H1 (cell line): ENCODE measurements around the gene TPM2. TPM values are rescaled to one million over a fixed set of nuclear protein-coding genes. Genes with fewer than 3 reads are reported as not detected.

Experiments
- CTCF ChIA-PET: fragments of 300-600 bp; sonication (Branson Sonifier 250); formaldehyde crosslinking; loops from one replicate; lab custom pipeline; 2021; ENCODE audit not compliant: partially characterized antibody; lab: Charles Lee
- POLR2A ChIA-PET: fragments of 300-600 bp; sonication (Branson Sonifier 250); formaldehyde crosslinking; loops from one replicate; lab custom pipeline; 2021; ENCODE audit warnings: inconsistent platforms; ENCODE audit not compliant: partially characterized antibody; lab: Charles Lee
- DNase-seq, 2 experiments: peaks; one replicate each; pipeline versions ENCODE4 v3.0.0 to v3.0.0-alpha.2; 2010 to 2022; ENCODE audit warnings: low spot score in 2 of 2, low read depth in 1 of 2, mixed read lengths in 1 of 2
- FAIRE-seq: peaks from 2 replicates; lab custom pipeline; 2011; peaks lifted over from hg19 to GRCh38; lab: Jason Lieb, UNC
- H2AFZ ChIP-seq: 2 replicates; pipeline ENCODE4 v1.8.1; 2012; ENCODE audit warnings: low read length, inconsistent platforms
- H2AK5ac ChIP-seq: 2 replicates; pipeline ENCODE4 v1.6.1; 2013; ENCODE audit warnings: low read depth, low read length
- H2BK120ac ChIP-seq: replicated peaks from 2 replicates; pipeline ENCODE3; 2013; ENCODE audit warnings: low read depth, low read length, inconsistent platforms
- H2BK12ac ChIP-seq: 2 replicates; pipeline ENCODE4 v1.6.1; 2013; ENCODE audit warnings: low read depth, low read length
- H2BK15ac ChIP-seq: 2 replicates; pipeline ENCODE4 v1.6.1; 2013; ENCODE audit warnings: low read length
- H2BK20ac ChIP-seq: 2 replicates; pipeline ENCODE4 v1.6.1; 2013; ENCODE audit warnings: low read length
- H2BK5ac ChIP-seq: 2 replicates; pipeline ENCODE4 v1.6.1; 2013; ENCODE audit warnings: low read depth, low read length
- H3K14ac ChIP-seq: 2 replicates; pipeline ENCODE4 v1.6.1; 2013; ENCODE audit warnings: inconsistent platforms; ENCODE audit not compliant: insufficient read length
- H3K18ac ChIP-seq: 2 replicates; pipeline ENCODE4 v1.6.1; 2013; ENCODE audit warnings: low read length; ENCODE audit errors: extremely low read depth
- H3K23ac ChIP-seq: 2 replicates; pipeline ENCODE4 v1.6.1; 2013; ENCODE audit warnings: inconsistent platforms; ENCODE audit not compliant: insufficient read length
- H3K23me2 ChIP-seq: 2 replicates; pipeline ENCODE4 v1.6.1; 2013; ENCODE audit warnings: low read depth, low read length
- H3K27ac ChIP-seq: 2 replicates; pipeline ENCODE4 v1.6.1; 2011; ENCODE audit warnings: low read depth, low read length, inconsistent platforms
- H3K27me3 ChIP-seq, 4 experiments: replicated peaks in 1 of 4; 1 replicate in 1 of 4; 2 replicates in 3 of 4; pipeline versions ENCODE4 v1.6.1 to v1.8.1; 2011 to 2013; ENCODE audit warnings: low read length in 3 of 4, mild to moderate bottlenecking in 3 of 4, inconsistent platforms in 2 of 4, mixed read lengths in 2 of 4, moderate library complexity in 1 of 4; ENCODE audit not compliant: control insufficient read depth in 3 of 4, insufficient read depth in 3 of 4; ENCODE audit errors: extremely low read depth in 1 of 4
- H3K36me3 ChIP-seq, 4 experiments: 2 replicates each; pipeline versions ENCODE4 v1.6.1 to v1.8.1; 2011 to 2013; ENCODE audit warnings: mild to moderate bottlenecking in 4 of 4, low read length in 3 of 4, moderate library complexity in 2 of 4, control low read depth in 1 of 4, inconsistent platforms in 1 of 4; ENCODE audit not compliant: insufficient read depth in 4 of 4, control insufficient read depth in 2 of 4
- H3K4ac ChIP-seq: replicated peaks from 2 replicates; pipeline ENCODE3; 2013; ENCODE audit warnings: low read length, low read depth, mixed read lengths, inconsistent platforms; ENCODE audit not compliant: insufficient read length
- H3K4me1 ChIP-seq, 4 experiments: replicated peaks in 1 of 4; 1 replicate in 1 of 4; 2 replicates in 3 of 4; pipeline versions ENCODE4 v1.6.1 to v1.8.1; 2011 to 2013; ENCODE audit warnings: low read length in 3 of 4, inconsistent platforms in 2 of 4, mixed read lengths in 1 of 4; ENCODE audit not compliant: insufficient read depth in 4 of 4, control insufficient read depth in 3 of 4
- H3K4me2 ChIP-seq, 2 experiments: 2 replicates each; pipeline versions ENCODE4 v1.6.1 to v1.8.1; 2011 to 2013; ENCODE audit warnings: low read depth in 2 of 2, low read length in 2 of 2, control low read depth in 1 of 2, inconsistent platforms in 1 of 2, mild to moderate bottlenecking in 1 of 2; ENCODE audit not compliant: insufficient read depth in 1 of 2
- H3K4me3 ChIP-seq, 4 experiments: fragments of 200-600, 300-600 bp in 1 of 4; sonication (generic), shearing (Covaris generic), sonication (Bioruptor Twin) in 1 of 4; 2 replicates each; pipeline versions ENCODE4 v1.5.1 to v1.8.1; 2011 to 2016; ENCODE audit warnings: low read length in 4 of 4, low read depth in 3 of 4, control low read depth in 2 of 4, inconsistent platforms in 2 of 4, mild to moderate bottlenecking in 2 of 4, mixed read lengths in 1 of 4, moderate library complexity in 1 of 4; ENCODE audit not compliant: insufficient read depth in 2 of 4; ENCODE audit errors: extremely low read depth in 1 of 4
- H3K56ac ChIP-seq: replicated peaks from 2 replicates; pipeline ENCODE3; 2013; ENCODE audit warnings: low read depth, mild to moderate bottlenecking, mixed read lengths, low read length, inconsistent platforms; ENCODE audit not compliant: insufficient read length
- H3K79me1 ChIP-seq: 2 replicates; pipeline ENCODE4 v1.6.1; 2013; ENCODE audit warnings: low read depth, low read length, control low read depth
- H3K79me2 ChIP-seq, 2 experiments: 2 replicates each; pipeline versions ENCODE4 v1.6.1 to v1.8.1; 2012 to 2013; ENCODE audit warnings: low read length in 2 of 2, mild to moderate bottlenecking in 2 of 2, inconsistent platforms in 1 of 2; ENCODE audit not compliant: insufficient read depth in 2 of 2, control insufficient read depth in 1 of 2
- H3K9ac ChIP-seq, 4 experiments: replicated peaks in 1 of 4; 1 replicate in 1 of 4; 2 replicates in 3 of 4; pipeline versions ENCODE4 v1.6.1 to v1.8.1; 2011 to 2013; ENCODE audit warnings: low read depth in 3 of 4, low read length in 3 of 4, control low read depth in 2 of 4, mild to moderate bottlenecking in 2 of 4, moderate library complexity in 2 of 4, inconsistent platforms in 1 of 4; ENCODE audit errors: extremely low read depth in 1 of 4
- H3K9me3 ChIP-seq, 2 experiments: 2 replicates each; pipeline versions ENCODE4 v1.6.1 to v1.8.1; 2012 to 2013; ENCODE audit warnings: mild to moderate bottlenecking in 2 of 2, moderate library complexity in 2 of 2, control low read depth in 1 of 2, inconsistent platforms in 1 of 2, low read depth in 1 of 2, low read length in 1 of 2, mixed read lengths in 1 of 2; ENCODE audit not compliant: insufficient read depth in 2 of 2
- H4K20me1 ChIP-seq, 2 experiments: replicated peaks in 1 of 2; 2 replicates each; pipeline versions ENCODE3 to v1.8.1; 2011 to 2013; ENCODE audit warnings: inconsistent platforms in 2 of 2, low read length in 2 of 2, mild to moderate bottlenecking in 1 of 2; ENCODE audit not compliant: insufficient read depth in 2 of 2, control insufficient read depth in 1 of 2
- H4K5ac ChIP-seq: 2 replicates; pipeline ENCODE4 v1.6.1; 2013; ENCODE audit warnings: low read length, low read depth, mixed read lengths, inconsistent platforms; ENCODE audit not compliant: insufficient read length
- H4K8ac ChIP-seq: 2 replicates; pipeline ENCODE4 v1.8.0; 2013; ENCODE audit warnings: mild to moderate bottlenecking, moderate library complexity, low read length, inconsistent platforms; ENCODE audit not compliant: insufficient read depth; ENCODE audit errors: extremely low read depth
- H4K91ac ChIP-seq: replicated peaks from 2 replicates; pipeline ENCODE3; 2013; ENCODE audit warnings: low read length, mixed read lengths, inconsistent platforms; ENCODE audit not compliant: insufficient read length
- BACH1 ChIP-seq: IDR thresholded peaks from 2 replicates; pipeline ENCODE4 v1.6.1; 2012; ENCODE audit warnings: low read length, improper control_type of control experiment
- NANOG ChIP-seq: IDR thresholded peaks from 2 replicates; pipeline ENCODE4 v1.6.1; 2011; ENCODE audit warnings: low read length, low read depth, mild to moderate bottlenecking, inconsistent platforms; ENCODE audit not compliant: insufficient read depth, poor library complexity, severe bottlenecking
- SP4 ChIP-seq: IDR thresholded peaks from 2 replicates; pipeline ENCODE4 v1.6.1; 2012; ENCODE audit warnings: low read length, inconsistent platforms
- TAF1 ChIP-seq: IDR thresholded peaks from 2 replicates; pipeline ENCODE4 v1.6.1; 2011; ENCODE audit warnings: mild to moderate bottlenecking, low read depth, low read length
- WGBS, 2 experiments: shearing (Covaris generic) in 1 of 2; methylation state at CpG; one replicate each; pipeline versions ENCODE4 v1.1.6 to v1.1.7; 2013 to 2015; ENCODE audit warnings: low lambda C conversion rate in 2 of 2, mixed read lengths in 2 of 2, inconsistent platforms in 1 of 2, low coverage in 1 of 2, missing lambda C conversion rate in 1 of 2; ENCODE audit not compliant: insufficient replicate concordance in 2 of 2, insufficient coverage in 1 of 2, insufficient read length in 1 of 2; ENCODE audit errors: extremely low coverage in 1 of 2, missing lambda C conversion rate in 1 of 2; 5-methylcytosine and 5-hydroxymethylcytosine counted together
- polyA plus RNA-seq, 7 experiments: library from polyadenylated mRNA; depleted of rRNA in 3 of 7; stranded (reverse) in 5 of 7; unstranded in 2 of 7; fragments of >200 nt in 5 of 7; fragments of 200-250 nt in 2 of 7; gene quantifications; 1 replicate in 5 of 7; 2 replicates in 1 of 7; 4 replicates in 1 of 7; pipeline versions ENCODE4 v1.2.1 to v1.2.3, GENCODE V29; 2011 to 2013; ENCODE audit warnings: missing spikeins in 2 of 7, mixed read lengths in 2 of 7
- total RNA-seq: library from RNA; stranded (reverse); fragmentation: NEBNext Ultra II Directional; extraction: Animal tissue kit (Norgen Biotek cat#: 25700); gene quantifications from 2 replicates; pipeline ENCODE4 v1.2.1, GENCODE V29; 2021
- TF ChIP-seq, protein P1 (sequence below), 3 experiments: IDR thresholded peaks; 1 replicate in 2 of 3; 2 replicates in 1 of 3; pipeline versions ENCODE4 v1.5.1 to v1.6.1; 2011; ENCODE audit warnings: low read length in 3 of 3, mild to moderate bottlenecking in 3 of 3, inconsistent platforms in 2 of 3, low read depth in 1 of 3, moderate library complexity in 1 of 3; ENCODE audit not compliant: insufficient read depth in 1 of 3; ENCODE audit errors: control extremely low read depth in 1 of 3

TPM2 gene
- total and polyA plus RNA-seq, 2 of the 8 experiments (the other 6 are each of a cell fraction or from before 2014, with no cell fraction given), result 62.5 to 181 TPM

DNA sequence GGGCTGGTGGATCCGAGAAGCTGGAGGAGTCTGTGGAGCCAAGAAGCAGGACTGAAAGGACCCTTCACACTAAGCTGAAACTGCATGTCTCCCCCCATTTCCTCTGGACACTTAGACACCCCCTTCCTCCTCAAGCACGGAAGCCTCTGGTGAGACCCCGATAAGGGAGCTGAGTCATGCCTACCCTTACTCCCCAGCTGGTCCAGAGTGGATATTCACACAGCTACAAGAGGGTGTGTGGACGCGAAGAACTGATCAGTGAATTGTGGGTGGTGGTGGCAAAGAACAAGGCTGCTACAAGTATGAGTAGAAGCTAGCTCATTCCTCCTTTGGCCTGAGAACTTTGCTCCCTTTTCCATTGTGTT is 37.9 kb upstream of the TPM2 start:
- Histone ChIP-seq H3K9me3 (no peaks in the 10 kb centered on the region; a peak in 1 of 4 replicates), H3K79me1 (peaks cover 16% of the 10 kb centered on the region), H2BK15ac (no peak overlapping the region), H2BK12ac (peak overlapping the region; percentile 94), H3K4me1 (peaks cover 21 to 42% (median 30%) of the 10 kb centered on the region in 4 experiments), H2BK5ac (peak overlapping the region; percentile 88), H3K18ac (peak overlapping the region; percentile 79; the same call in 1 of the 2 replicates), H3K27ac (peak overlapping the region; percentile 58), H3K4me3 (peak overlapping the region in 3 of 4 experiments; percentile 26 to 46 (median 35); a peak in 6 of 8 replicates), H3K23ac (no peak overlapping the region), H4K5ac (peak overlapping the region; percentile 26), H2AFZ (no peak overlapping the region), H3K4me2 (peak overlapping the region; percentile 69 to 92), H3K27me3 (no peaks in the 10 kb centered on the region), H4K91ac (peak overlapping the region; percentile 77), H2BK20ac (no peak overlapping the region; the same call in 1 of the 2 replicates), H2BK120ac (no peak overlapping the region), H3K23me2 (peaks cover 11% of the 10 kb centered on the region; the same call in 1 of the 2 replicates), H3K4ac (no peak overlapping the region), H3K56ac (no peak overlapping the region), H3K36me3 (peaks cover 4 to 21% (median 13%) of the 10 kb centered on the region in 4 experiments; a peak in 7 of 8 replicates), H2AK5ac (peak overlapping the region; percentile 95; the same call in 1 of the 2 replicates), H3K14ac (no peak overlapping the region), H4K8ac (peak overlapping the region; percentile 69; the same call in 1 of the 2 replicates), H3K79me2 (peaks cover 2 to 54% of the 10 kb centered on the region in 2 experiments), H3K9ac (peak overlapping the region in 3 of 4 experiments; percentile 26 to 43 (median 41); a peak in 2 of 7 replicates), H4K20me1 (peaks cover 0 to 4% of the 10 kb centered on the region in 2 experiments)
- FAIRE-seq, result no peak
- TF ChIP-seq, protein P1, sequence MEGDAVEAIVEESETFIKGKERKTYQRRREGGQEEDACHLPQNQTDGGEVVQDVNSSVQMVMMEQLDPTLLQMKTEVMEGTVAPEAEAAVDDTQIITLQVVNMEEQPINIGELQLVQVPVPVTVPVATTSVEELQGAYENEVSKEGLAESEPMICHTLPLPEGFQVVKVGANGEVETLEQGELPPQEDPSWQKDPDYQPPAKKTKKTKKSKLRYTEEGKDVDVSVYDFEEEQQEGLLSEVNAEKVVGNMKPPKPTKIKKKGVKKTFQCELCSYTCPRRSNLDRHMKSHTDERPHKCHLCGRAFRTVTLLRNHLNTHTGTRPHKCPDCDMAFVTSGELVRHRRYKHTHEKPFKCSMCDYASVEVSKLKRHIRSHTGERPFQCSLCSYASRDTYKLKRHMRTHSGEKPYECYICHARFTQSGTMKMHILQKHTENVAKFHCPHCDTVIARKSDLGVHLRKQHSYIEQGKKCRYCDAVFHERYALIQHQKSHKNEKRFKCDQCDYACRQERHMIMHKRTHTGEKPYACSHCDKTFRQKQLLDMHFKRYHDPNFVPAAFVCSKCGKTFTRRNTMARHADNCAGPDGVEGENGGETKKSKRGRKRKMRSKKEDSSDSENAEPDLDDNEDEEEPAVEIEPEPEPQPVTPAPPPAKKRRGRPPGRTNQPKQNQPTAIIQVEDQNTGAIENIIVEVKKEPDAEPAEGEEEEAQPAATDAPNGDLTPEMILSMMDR (IDR thresholded peaks at IDR 0.05; ENCODE audit: control extremely low read depth in 1 of 3, insufficient read depth in 1 of 3, low read depth in 1 of 3, low read length in 3 of 3), result peak in 1 of 3 experiments; percentile 5; a peak in 1 of 4 replicates
- peak; percentile 51; the same call in 1 of the 2 replicates for TF ChIP-seq BACH1
- TF ChIP-seq SP4, result peak; percentile 22; the same call in 1 of the 2 replicates
- no peak for TF ChIP-seq NANOG
- TF ChIP-seq TAF1, result peak; percentile 20; the same call in 1 of the 2 replicates
- POLR2A ChIA-PET, result interaction anchor here (0.6 to 11.1 kb wide), 25 partner anchors 9 to 656 kb away, joined by 3 to 158 read pairs (median 4); partner anchors contain the start of genes CCDC107, SIT1, SPAG8 and STOML2
- CTCF ChIA-PET, result interaction anchor here (0.5 to 16.0 kb wide), 27 partner anchors 8 to 185 kb away, joined by 3 to 198 read pairs (median 7); partner anchors contain the start of genes ARHGEF39, CCDC107, GBA2 and MSMP
- 58% methylated on average over 5 of the region's 5 CpGs; no CpG with 5 or more reads in 1 of the 2 experiments for WGBS, 2 experiments
- DNase-seq, result no peak
